ENCODE results near the gene DDX10.
A peak's percentile ranks its signal among the peaks of the same experiment; 100 is the strongest.

DDX10 gene

DNA sequence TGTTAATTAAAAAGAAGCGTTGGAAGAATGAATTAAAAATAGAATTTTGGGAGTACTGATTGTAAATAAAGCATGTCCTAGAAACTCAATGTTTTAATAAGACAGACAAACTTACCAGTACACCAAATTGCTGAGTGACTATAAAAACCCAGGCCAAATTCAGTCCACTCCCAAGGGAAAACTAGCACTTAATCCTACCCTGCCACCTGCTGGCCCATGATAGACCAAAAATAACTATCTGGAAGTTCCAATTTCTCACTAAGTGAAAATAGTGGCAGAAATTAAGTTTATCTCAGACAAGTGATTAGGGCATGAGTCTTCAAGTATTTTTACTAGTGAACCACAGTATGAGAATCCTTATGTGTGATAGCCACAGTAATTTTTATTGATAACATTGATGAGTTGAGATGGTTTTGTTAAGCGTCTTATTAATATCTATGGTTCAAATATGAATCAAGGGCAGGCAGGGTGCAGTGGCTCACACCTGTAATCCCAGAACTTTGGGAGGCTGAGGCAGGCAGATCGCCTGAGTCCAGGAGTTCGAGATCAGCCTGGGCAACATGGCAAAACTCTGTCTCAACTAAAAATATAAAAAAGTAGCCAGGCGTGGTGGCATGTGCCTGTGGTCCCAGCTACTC, 9.8 kb upstream of the DDX10 start:
- peak; percentile 18 for DNase-seq (ENCODE audit: low spot score)

- DNase-seq (ENCODE audit: low spot score): no peak
Observed at GRCh38 chr11:108662700-108663099, 2.2 kb upstream of the DDX10 start.

DNA sequence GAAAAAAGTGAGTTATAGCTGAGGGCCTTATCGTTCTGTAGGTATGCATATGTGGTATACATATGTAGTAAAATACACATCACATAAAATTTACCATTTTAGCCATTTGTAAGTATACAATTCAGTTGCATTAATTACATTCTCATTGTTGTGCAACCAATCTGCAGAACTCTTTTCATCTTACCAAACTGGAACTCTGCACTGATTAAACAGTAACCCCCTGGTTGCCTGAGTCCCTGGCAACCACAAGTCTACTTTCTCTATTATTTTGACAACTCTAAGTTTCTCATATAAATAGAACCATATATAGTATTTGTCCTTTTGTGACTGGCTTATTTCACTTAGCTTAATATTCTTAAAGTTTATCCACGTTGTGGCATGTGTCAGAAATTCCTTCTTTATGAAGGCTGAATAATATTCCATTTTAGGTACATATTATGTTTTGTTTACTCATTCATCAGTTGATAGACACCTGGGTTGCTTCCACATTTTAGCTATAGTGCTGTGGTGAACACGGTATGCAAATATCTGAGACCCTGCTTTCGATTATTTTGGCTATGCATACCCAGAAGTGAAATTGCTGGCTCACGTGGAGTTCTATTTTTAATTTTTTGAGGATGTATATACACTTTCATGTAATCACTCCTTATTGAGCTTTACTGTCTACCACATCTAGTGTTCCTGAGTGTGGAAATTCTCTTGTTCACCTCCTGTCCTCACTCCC, 1.6 kb upstream of the DDX10 start:
- DNase-seq (ENCODE audit: low spot score): peak; percentile 11

DNA sequence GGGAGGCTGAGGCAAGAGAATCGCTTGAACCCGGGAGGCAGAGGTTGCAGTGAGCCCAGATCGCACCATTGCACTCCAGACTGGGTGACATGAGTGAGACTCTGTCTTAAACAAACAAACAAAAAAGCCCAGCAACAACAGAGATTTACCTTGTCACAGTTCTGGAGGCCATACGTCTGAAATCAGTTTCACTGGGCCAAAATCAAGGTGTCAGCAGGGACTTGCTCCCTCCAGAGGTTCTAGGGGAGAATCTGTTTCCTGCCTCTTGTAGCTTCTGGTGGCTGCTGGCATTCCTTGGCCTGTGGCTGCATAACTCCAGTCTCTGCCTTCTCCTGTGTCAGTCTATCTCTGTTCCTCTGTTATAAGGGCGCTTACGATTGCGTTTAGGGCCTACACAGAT, 1.5 kb downstream of the DDX10 start:
- DNase-seq (ENCODE audit: low spot score): no peak

DNA sequence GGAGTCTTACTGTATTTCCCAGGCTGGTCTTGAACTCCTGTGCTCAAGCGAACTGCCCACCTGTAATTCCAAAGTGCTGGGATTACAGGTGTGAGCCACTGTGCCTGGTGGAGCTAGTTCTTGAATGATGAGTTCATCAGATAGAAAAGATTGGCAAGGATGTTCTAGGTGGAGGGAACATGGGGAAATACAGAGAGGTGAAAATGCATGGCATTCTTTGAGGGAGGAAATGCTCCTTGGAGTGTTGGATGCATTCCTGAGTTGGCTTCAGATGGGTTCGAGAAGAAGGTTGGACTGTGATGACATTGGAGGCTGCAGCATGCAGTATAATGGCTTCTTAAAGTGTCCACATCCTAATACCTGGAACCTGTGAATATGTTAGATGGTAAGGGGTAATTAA, 4.4 kb downstream of the DDX10 start:
- DNase-seq (ENCODE audit: low spot score): no peak

DNA sequence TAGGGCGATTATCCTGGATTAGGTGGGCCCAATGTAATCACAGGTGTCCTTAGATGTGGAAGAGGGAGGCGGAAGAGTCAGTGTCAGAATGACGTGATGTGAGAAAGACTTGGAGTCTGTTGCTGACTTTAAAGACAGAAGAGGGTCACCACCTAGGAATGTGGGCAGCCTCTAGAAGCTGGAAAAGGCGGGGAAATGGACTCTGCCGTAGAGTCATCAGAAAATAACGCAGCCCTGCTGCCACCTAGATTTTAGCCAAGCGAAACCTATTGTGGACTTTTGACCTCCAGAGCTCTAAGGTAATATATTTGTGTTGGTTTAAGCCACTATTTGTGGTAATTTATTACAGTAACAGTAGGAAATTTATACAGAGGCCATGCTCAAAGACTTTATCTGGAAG, 4.8 kb downstream of the DDX10 start:
- no peak for DNase-seq (ENCODE audit: low spot score)

DNA sequence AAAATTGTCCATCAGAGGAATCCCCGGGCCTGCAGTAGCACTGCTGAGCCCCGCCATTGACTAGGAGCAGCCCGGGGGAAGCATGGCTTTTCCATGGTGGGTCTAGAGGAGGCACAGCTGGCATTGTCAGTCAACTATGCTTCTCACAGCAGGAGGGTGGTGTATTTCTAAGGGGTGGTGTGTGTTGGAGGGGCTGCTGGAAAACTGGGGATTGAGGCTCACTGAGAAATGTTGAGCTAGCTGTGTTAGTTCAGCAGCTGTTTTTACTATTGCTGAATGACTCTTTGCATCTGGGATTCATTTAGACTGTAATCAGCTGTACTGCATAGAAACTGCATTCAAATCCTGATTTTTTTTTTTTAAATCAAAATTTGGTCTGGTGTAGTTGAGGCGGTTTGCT, 5.6 kb downstream of the DDX10 start:
- no peak for DNase-seq (ENCODE audit: low spot score)

GRCh38 chr11:108672113-108672512, 7.2 kb downstream of the DDX10 start:
- DNase-seq (ENCODE audit: low spot score): no peak

- DNase-seq (ENCODE audit: low spot score): no peak
Observed at GRCh38 chr11:108672786-108673185, 7.9 kb downstream of the DDX10 start.

DNA sequence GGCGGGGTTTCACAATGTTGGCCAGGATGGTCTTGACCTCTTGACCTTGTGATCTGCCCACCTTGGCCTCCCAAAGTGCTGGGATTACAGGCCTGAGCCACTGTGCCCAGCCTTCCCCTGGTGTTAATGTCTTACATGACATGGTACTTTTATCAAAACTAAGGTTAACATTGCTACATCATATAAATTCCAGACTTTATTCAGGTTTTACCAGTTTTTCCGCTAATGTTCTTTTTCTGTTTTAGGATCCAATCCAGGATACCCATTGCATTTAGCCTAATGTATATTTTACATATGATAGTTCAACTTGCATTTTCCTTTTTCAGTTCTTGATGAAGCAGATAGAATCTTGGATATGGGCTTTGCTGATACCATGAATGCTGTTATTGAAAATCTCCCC, 14.2 kb downstream of the DDX10 start:
- no peak for DNase-seq (ENCODE audit: low spot score)

DNA sequence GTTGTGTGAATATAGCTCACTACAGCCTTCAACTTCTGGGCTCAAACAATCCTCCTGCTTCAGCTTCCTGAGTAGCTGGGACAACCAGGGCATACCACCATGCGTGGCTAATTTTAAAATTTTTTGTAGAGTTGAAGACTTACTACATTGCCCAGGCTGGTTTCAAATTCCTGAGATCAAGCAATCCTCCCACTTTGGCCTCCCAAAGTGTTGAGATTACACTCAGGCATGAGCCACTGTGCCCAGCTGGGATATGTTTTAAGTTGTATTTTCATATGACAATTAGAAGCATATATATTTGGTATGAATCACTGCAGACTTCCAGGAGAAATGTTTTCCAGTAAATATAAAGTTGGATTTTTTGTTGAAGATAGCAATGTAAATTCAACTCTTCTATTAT, 15.4 kb downstream of the DDX10 start:
- no peak for DNase-seq (ENCODE audit: low spot score)

DNA sequence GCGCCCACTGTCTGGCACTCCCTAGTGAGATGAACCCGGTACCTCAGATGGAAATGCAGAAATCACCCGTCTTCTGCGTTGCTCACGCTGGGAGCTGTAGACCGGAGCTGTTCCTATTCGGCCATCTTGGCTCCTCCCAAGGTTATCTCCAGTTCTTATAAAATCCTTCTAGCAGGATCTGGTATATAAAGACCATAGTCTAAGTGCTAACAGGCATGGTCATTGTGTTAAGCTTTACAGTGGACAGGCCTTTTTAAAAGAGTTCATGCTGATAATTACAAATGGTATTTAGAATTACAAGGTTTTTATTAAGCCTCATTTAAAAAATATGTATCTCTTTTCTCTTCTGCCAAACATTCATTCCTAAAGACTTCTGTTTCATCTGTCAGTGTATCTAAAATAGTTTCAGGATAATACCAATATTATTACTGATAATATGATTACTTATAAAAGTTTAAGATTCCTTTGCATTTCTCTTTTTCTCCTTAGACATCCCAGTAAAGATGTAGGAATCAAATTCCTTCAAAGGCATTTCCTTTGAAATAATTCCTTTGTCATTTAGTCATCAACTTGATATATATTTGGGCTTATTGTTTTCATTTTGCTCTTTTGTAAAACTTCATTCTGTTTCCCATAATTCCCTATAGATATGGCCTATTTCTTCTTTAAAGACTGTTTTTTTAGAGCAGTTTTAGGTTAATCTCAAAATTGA, 20.7 kb downstream of the DDX10 start:
- no peak for DNase-seq (ENCODE audit: low spot score)

GRCh38 chr11:108693852-108694251, 29.0 kb downstream of the DDX10 start:
- no peak for DNase-seq (ENCODE audit: low spot score)

- DNase-seq (ENCODE audit: low spot score): no peak
Observed at GRCh38 chr11:108694846-108695245, 30.0 kb downstream of the DDX10 start.

DNA sequence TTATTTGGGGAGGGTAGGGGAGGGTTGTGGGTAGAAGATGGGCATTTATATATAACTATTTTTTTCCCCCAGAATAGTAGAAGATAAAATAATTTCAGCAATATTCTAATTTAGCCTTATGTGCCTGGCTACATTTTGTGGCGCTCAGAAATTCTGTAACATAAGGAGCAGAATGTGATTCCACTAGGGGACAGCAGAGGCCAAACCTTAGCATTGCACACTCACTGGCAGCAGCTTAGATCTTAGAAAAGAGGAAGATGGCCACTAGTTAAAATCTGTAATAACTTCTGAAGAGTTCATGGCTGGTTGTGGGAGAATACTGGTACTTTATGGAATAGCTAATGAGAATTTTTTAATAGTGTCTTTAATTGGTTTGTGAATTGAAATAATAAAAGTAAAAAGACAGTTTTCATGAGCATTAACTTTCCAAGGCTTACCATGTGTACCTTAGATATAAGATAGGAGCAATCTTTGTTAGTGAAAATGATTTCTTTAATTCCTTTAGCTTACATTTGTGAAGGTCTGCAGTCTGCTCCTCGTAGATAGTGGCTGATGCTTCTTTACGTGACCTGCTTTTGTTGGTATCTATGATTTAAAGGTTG, 33.1 kb downstream of the DDX10 start:
- DNase-seq (ENCODE audit: low spot score): peak; percentile 67

- DNase-seq (ENCODE audit: low spot score): no peak
Observed at GRCh38 chr11:108698844-108699642, 34.2 kb downstream of the DDX10 start.

DNA sequence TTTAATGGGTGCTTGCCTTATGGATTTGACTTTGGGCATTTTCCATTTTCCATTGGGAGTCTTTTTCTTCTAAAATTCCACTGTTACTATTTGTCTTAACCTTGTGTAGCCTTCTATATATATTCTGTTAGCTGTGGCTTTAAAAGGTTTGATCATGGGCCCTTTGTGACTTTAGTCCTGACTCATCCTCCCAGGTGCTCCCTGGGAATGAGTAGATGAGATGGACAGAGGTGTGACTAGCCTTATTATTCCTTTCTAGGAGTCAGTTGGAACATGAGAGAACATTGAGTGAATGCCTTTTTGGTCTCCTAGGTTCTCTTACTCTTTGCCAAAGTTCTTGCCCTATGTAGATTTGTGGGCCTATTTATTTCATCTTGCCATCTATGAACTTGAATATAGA, 39.0 kb downstream of the DDX10 start:
- no peak for DNase-seq (ENCODE audit: low spot score)

- DNase-seq (ENCODE audit: low spot score): no peak
Observed at GRCh38 chr11:108705061-108705460, 40.2 kb downstream of the DDX10 start.

- DNase-seq (ENCODE audit: low spot score): no peak
Observed at GRCh38 chr11:108708173-108708572, 43.3 kb downstream of the DDX10 start.

- no peak for DNase-seq (ENCODE audit: low spot score)
Observed at GRCh38 chr11:108709741-108710140, 44.9 kb downstream of the DDX10 start.

GRCh38 chr11:108713076-108713790, 48.4 kb downstream of the DDX10 start:
- DNase-seq (ENCODE audit: low spot score): no peak

Measured in germinal center (tissue), 1 donor.